ENCODE data around the gene DEFB125.
"Not testable (repeated sequence)": the region's sequence is repeated elsewhere in the genome, so short reads cannot be mapped to it uniquely, and the experiment has no call there.

DEFB125 gene

DNA sequence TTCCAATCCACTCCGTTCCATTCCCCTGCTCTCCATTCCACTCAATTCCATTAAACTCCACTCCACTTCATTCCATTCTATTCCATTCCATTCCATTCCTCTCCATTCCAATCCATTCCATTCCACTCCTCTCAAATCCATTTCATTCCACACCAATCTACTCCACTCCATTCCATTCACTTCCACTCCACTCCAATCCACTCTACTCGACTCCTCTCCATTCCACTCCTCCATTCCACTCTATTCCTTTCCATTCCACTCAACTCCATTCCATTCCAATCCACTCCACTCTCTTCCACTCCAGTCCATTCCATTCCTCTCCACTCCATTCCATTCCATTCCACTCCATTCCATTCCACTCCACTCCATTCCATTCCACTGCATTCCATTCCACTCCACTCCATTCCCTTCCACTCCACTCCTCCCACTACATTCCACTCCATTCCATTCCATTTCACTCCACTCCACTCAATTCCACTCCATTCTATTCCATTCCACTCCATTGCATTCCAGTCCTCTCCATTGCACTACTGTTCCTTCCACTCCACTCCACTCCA is 22.6 kb upstream of the DEFB125 start:
- H3K4me3 ChIP-seq (ENCODE audit: low read depth, low read length): no peak overlapping the region
- DNase-seq (ENCODE audit: low read depth): no peak
- in situ Hi-C loops (cut with HindIII; ENCODE audit: low sequenced_read_pairs): no loop called here
- TF ChIP-seq, protein P1, sequence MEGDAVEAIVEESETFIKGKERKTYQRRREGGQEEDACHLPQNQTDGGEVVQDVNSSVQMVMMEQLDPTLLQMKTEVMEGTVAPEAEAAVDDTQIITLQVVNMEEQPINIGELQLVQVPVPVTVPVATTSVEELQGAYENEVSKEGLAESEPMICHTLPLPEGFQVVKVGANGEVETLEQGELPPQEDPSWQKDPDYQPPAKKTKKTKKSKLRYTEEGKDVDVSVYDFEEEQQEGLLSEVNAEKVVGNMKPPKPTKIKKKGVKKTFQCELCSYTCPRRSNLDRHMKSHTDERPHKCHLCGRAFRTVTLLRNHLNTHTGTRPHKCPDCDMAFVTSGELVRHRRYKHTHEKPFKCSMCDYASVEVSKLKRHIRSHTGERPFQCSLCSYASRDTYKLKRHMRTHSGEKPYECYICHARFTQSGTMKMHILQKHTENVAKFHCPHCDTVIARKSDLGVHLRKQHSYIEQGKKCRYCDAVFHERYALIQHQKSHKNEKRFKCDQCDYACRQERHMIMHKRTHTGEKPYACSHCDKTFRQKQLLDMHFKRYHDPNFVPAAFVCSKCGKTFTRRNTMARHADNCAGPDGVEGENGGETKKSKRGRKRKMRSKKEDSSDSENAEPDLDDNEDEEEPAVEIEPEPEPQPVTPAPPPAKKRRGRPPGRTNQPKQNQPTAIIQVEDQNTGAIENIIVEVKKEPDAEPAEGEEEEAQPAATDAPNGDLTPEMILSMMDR (IDR thresholded peaks at IDR 0.05; ENCODE audit: low read depth, low read length, missing control alignments): no peak

DNA sequence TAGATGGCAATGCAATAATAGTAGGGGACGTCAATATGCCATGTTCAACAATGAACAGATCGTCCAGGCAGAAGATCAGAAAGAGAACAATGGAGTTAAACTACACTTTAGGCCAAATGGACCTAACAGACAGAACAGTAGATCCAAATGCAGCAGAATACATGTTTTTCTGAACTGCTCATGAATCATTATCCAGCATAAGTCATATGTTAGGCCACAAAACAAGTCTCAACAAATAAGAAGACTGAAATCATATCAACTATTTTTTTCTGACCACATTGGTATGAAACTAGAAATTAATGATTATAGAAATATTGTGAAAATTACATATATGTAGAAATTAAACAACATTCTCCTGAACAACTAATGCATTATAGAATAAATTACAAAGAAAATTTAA is 10.2 kb upstream of the DEFB125 start:
- TF ChIP-seq, protein P1 (IDR thresholded peaks at IDR 0.05; ENCODE audit: low read depth, low read length, missing control alignments): no peak
- in situ Hi-C loops (cut with HindIII; ENCODE audit: low sequenced_read_pairs): no loop called here
- DNase-seq (ENCODE audit: low read depth): no peak
- H3K4me3 ChIP-seq (ENCODE audit: low read depth, low read length): no peak overlapping the region

DNA sequence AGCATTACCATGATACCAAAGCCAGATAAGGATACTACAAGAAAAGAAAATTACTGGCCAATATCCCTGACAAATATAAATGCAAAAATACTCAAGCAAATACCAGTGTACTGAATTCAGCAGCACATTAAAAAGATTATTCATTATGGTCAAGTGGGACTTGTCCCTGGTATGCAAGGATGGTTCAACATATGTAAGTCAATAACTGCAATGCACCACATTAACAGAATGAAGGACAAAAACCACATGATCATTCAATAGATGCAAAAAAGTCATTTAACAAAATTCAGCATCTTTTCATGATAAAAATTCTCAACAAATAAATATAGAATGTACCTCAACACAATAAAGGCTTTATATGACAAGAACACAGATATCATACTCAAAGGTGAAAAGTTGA is 9.1 kb upstream of the DEFB125 start:
- in situ Hi-C loops (cut with HindIII; ENCODE audit: low sequenced_read_pairs): no loop called here
- TF ChIP-seq, protein P1 (IDR thresholded peaks at IDR 0.05; ENCODE audit: low read depth, low read length, missing control alignments): no peak
- DNase-seq (ENCODE audit: low read depth): no peak
- no peak overlapping the region for H3K4me3 ChIP-seq (ENCODE audit: low read depth, low read length)

DNA sequence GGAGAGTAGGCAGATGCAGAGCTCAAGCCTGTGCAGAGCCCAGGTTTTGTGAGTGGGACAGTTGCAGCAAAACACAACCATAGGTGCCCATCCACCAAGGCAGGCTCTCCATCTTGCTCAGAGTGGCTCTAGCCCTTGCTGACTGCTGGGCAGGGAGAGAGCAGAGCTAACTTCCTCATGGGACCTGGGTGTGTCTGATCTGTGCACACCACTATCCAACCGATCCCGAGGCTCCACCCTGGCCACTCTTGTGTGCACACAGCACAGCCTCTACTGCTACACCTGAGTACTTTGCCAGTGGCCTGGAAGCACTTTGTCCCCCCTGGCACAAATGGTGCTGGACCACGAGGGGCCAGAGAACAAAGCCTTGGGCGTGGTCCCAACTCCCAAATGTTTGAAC is 7.9 kb upstream of the DEFB125 start:
- TF ChIP-seq, protein P1 (IDR thresholded peaks at IDR 0.05; ENCODE audit: low read depth, low read length, missing control alignments): no peak
- in situ Hi-C loops (cut with HindIII; ENCODE audit: low sequenced_read_pairs): no loop called here
- DNase-seq (ENCODE audit: low read depth): no peak
- H3K4me3 ChIP-seq (ENCODE audit: low read depth, low read length): no peak overlapping the region

DNA sequence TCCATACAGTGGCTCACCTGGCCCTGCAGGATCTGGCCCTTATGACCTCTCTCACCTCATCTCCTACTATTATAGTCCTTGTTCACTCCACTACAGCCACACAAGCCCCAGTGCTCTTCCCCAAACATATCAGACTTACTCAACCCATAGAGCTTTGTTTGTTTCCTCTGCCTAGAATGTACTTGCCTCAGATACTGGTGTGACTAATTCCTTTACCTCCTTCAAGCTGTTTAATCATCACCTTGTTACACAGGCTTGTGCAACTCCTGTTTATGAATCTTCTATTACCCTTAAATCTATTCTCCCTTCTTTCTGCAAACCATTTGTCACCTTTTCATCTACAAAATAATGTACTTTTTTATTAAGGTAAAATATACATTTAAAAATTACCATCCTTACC is 3.2 kb downstream of the DEFB125 start:
- no peak for DNase-seq (ENCODE audit: low read depth)
- TF ChIP-seq, protein P1 (IDR thresholded peaks at IDR 0.05; ENCODE audit: low read depth, low read length, missing control alignments): no peak
- in situ Hi-C loops (cut with HindIII; ENCODE audit: low sequenced_read_pairs): no loop called here
- no peak overlapping the region for H3K4me3 ChIP-seq (ENCODE audit: low read depth, low read length)

DNA sequence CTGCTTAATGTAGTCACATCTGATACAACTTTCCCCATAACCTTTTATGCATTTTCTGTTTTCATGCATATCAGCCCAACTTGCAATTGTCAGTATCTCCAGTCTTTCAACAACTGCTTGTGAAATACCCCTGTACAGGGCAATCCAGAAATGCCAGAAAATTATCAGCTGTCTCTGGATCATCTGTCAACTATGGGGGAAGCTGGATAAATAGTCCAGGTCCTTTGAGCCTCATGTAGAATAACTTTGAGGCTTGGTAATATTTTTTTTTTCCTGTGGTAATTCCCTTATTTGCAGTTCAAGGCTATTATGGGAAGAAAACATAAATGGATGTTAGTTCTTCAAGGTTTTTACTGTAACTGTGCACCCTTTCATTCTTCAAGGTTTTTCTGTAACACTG is 6.2 kb downstream of the DEFB125 start:
- H3K4me3 ChIP-seq (ENCODE audit: low read depth, low read length): no peak overlapping the region
- no peak for DNase-seq (ENCODE audit: low read depth)
- TF ChIP-seq, protein P1 (IDR thresholded peaks at IDR 0.05; ENCODE audit: low read depth, low read length, missing control alignments): no peak
- in situ Hi-C loops (cut with HindIII; ENCODE audit: low sequenced_read_pairs): no loop called here

DNA sequence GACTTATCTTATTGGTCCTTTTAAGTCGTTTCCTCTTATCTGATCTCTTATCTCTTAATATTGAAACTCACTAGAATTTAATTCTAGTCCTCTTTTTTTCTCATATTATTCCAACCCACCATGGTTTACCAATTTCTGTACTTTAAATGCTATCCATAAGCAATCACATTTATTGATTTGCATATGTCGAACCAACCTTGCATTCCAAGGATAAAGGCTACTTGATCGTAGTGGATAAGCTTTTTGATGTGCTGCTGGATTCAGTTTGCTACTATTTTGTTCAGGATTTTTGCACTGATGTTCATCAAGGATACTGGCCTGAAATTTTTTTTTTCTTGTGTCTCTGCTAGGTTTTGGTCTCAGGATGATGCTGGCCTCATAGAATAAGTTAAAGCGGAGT is 7.7 kb downstream of the DEFB125 start:
- no peak for DNase-seq (ENCODE audit: low read depth)
- in situ Hi-C loops (cut with HindIII; ENCODE audit: low sequenced_read_pairs): no loop called here
- TF ChIP-seq, protein P1 (IDR thresholded peaks at IDR 0.05; ENCODE audit: low read depth, low read length, missing control alignments): no peak
- no peak overlapping the region for H3K4me3 ChIP-seq (ENCODE audit: low read depth, low read length)

DNA sequence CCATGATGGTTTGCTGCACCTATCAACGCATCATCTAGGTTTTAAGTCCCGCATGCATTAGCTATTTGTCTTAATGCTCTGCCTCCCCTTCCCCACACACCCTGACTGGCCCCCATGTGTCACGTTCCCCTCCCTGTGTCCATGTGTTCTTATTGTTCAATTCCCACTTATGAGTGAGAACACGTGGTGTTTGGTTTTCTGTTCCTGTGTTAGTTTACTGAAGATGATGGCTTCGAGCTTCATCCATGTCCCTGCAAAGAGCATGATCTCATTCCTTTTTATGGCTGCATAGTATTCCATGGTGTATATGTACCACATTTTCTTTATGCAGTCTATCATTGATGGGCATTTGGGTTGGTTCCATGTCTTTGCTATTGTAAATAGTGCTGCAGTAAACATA is 10.2 kb downstream of the DEFB125 start:
- H3K4me3 ChIP-seq (ENCODE audit: low read depth, low read length); in situ Hi-C loops (cut with HindIII; ENCODE audit: low sequenced_read_pairs); DNase-seq (ENCODE audit: low read depth): not testable (repeated sequence)

Data from astrocyte of the cerebellum (primary cell).